Fibroblast of upper back skin (primary cell): ENCODE measurements around the gene PANK2.
"Not testable (repeated sequence)": the region's sequence is repeated elsewhere in the genome, so short reads cannot be mapped to it uniquely, and the experiment has no call there.

ENCODE experiments used
- DNase-seq: peaks from one replicate; pipeline ENCODE4 v3.0.0-alpha.2; 2013

The PANK2 gene

DNA sequence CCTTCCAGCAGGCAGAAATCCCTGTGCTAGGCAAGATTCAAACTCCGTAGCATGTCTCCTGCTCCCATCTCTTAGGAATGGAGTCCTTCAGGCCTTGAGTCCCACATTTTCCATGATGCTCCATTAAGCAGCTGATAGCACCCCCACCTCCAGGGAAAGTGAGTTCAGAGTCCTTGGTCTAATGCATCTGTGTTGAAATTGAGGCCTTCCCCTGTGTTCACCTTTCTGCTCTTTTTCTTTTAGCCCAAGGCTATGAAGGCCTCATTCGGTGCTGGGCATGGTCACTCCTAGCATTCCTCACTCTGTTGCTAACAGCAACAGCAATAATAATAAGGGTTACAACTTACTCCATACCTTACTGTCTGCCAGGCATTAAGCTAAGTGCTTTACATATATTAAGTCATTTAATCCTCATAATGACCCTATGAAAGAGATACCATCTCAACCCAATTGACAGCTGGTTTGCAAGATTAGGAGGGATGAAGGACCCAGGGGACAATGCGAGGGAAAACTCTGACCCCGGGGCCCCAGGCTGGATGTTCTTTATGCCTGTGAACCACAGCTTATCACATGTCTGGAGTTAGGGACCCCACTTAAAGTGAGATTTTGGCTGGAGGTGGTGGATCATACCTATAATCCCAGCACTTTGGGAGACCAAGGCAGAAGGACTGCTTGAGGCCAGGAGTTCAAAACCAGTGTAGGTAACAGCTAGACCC is 17.5 kb upstream of the PANK2 start:
- no peak for DNase-seq

DNA sequence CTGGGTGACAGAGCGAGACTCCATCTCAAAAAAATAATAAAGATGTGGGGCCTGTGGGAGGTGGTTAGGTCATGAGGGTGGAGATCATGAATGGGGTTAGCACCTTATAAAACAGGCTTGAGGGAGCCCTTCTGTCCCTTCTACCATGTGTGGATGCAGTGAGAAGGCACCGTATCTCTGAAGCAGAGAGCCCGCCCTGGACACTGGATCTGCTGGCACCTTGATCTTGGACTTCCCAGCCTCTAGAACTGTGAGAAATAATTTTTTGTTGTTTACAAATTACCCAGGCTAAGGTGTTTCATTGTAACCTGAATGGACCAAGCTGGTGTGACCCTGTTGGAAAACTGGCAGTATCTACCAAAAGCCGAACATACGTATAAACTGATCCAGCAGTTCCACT is 15.7 kb upstream of the PANK2 start:
- DNase-seq = no peak

DNA sequence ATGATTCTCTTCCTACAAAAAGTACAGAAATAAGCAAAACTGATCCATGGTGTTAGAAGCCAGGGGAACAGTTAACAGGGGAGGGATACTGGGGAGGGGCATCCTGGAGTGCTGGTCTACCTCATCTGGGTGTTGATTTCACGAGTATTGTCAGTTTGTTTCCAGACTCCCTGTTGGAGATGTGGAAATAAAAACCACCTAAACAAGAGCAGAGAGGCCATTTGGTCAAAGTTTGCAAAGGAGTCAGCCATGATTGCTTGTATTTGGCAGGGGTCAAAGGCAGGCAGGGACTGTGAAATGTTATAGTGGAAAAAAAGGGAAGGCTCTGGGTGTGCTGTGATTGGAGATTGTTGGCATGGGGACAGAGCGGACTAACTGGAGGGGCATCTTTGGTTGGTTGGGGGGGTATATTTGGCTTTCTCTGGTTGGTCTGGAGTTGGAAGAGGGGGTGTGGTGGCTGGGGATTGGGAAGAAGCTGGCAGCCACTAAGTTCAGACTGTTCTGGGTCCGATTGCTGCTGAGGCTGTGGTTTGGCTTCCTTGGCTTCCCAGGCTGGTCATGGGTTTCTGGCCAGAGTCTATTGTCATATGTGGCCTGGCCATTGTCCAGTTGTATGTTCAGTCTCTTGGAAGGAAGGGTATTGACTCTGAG is 14.9 kb upstream of the PANK2 start:
- no peak for DNase-seq

DNA sequence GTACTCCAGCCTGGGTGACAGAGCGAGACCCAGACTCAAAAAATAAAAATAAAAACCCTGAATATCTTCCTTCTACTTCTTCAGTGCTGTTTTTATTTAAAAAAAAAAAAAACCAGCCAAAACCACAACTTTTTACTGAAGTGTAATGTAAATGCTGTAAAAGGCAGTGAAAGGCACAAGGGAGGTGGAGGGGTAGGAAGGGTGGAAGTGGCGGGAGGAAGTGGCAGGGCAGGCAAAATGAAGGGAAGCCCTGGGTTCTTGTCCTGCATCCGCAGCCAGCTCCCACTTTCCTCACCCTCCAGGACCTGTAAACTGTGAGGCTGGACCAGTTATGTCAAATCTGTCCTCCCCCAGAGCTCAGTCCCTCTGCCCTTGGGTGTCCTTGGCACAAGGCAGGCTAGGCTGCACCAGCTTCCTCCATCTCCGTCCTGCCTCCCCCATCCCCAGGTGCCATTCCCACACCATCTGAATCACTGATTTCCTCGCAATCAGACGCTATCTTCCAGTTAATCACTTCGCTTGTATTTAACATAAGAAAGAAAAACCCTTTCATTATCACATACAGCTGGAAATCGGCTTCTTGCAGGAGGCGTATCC is 13.7 kb upstream of the PANK2 start:
- DNase-seq = no peak

DNA sequence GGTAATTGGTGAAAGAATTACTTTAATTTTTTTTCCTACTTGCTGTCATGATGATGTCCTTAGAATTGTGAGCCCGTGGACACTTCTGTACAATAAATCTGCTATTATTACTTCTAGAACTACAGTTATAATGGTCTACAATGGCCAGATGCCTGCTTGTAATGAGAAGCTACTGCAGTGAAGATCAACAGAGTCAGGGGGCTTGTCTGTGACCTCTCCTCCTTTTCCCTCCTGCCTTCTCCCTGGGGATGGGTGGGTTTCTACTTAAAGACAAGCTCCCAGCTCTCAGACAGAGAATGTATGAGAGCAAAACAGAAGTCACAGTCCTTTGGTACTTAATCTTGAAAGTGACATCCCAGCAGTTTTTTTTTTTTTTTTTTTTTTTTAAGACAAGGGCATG is 13.2 kb upstream of the PANK2 start:
- DNase-seq = no peak

DNA sequence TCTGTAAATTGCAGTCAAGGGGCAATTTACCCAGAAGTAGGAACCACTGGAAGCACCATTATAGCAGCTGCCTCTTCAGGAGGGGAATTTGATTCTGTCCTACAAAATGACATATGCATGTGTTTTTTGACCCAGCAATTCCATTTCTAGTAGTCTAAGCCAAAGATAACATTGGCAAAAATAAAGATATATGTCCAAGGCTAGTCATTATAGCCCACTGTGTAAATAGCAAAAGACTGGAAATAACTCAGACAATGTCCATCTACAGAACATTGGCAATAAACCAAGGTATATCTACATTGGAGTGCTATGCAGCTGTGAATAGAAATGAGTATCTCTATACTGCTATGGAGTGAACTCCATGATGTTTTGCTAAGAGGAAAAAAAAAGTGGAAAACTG is 12.5 kb upstream of the PANK2 start:
- DNase-seq = no peak

DNA sequence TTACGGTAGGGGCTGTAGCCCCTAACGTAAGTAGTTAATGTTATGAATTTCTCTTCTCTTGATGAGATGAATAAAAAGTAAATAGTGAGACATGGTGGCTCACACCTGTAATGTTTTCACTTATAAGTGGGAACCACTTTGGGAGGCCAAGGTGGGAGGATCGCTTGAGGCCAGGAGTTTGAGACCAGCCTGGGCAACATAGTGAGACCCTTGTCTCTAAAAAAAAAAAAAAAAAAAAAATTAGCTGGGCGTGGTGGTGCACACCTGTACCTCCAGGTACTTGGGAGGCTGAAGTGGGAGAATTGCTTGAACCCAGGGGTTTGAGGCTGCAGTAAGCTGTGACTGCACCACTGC is 10.3 kb upstream of the PANK2 start:
- DNase-seq = not testable (repeated sequence)

DNA sequence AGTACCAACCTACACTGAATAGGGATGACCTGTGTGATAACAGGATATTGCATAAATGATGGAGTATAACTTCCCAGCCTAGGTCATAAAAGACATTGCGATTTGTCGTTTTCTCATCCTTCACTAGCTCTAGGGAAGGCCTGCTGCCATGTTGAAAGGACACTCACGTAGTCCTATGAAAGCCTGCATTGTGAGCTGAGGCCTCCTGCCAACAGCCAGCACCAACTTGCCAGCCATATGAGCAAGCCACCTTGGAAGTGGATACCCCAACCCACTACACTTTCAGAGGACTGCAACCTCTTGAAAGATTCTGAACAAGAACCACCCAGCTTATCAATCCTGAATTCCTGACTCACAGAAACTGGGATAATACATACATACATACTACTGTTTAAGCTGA is 3.5 kb upstream of the PANK2 start:
- DNase-seq = no peak

DNA sequence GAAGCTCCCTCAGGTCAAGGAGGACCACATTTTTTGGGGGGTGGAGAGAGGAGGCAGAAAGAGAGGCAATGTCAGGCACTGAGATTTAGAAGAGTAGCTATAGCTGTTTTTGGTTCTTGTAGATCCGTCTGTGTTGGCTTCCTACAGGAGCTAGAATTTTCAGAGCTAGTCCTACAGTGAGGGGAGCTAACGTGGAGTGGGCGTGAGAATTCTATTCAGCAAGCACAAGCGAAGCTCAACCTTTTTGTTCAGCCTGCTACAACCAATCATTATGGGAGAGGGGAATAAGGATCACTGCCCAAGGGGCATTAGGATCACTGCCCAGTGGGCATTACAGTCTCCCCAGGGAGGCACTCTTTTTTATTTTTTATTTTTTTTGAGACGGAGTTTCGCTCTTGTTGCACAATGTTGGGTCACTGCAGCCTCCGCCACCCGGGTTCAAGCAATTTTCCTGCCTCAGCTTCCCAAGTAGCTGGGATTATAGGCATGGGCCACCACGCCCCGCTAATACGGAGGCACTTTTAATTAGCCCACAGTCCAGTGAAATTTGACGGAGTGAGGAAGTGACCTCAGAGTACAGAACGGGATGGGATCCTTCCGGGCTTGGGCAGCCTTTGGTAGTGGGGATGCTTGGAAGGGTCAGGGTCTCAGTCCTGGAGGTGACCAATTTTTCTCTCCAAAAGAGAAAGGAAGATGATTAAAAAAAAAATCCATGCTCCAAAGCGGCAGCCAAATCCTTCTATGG is 1.1 kb upstream of the PANK2 start:
- DNase-seq = peak; percentile 42

DNA sequence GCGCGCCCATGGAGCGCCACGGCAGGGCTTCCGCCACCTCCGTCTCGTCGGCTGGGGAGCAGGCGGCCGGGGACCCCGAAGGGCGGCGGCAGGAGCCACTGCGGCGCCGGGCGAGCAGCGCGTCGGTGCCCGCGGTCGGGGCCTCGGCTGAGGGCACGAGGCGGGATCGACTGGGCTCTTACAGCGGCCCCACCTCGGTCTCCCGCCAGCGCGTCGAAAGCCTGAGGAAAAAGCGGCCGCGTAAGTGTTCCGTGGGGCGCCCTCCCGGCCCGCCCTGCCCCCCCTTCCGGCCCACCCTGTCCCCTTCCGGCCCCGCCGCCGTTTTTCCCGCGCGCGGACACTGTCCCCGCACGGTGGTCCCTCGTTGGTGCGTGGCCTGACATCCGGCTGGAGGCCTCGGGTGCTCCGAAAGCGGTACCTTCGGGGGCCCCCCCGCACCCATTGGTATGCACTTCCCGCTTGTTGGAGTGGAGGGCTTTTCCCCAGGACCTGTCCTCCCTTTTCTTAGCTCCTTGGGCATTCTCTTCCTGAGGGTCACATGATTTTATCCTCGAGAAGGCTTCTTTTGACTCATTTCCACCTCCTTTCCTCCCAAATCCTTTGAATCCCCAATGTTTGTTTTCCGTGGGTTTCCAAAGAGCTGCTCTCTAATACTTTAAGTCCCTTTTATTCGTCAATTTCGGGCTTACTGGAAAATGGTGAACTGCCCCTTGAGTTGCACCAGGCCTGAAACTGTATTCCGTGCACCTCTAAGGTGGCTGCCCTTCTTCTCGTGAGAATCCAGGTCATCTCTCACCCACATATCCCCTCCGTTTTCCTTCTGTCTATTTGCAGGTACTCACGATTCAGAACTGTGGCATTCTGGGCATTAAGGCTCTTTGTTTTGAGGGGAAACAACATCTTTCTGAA is 556 bp downstream of the PANK2 start:
- DNase-seq = no peak

DNA sequence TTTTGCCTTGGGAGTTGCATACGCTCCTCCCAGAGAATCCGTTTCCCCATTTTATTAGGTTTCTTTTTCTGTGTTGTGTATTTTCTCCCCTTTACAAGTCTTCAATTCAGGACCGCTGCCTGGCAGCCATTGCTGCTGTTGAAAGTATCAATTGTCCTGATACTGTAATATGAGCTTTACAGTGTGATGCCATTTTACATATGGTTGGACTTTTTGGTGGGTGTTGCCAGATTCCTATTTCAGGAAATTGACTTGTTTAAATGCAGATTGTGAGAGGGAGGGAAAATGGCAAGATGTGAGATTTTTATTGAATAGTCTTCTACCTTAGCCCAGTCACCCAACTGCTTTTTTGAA is 1.2 kb downstream of the PANK2 start:
- DNase-seq = peak; percentile 47

DNA sequence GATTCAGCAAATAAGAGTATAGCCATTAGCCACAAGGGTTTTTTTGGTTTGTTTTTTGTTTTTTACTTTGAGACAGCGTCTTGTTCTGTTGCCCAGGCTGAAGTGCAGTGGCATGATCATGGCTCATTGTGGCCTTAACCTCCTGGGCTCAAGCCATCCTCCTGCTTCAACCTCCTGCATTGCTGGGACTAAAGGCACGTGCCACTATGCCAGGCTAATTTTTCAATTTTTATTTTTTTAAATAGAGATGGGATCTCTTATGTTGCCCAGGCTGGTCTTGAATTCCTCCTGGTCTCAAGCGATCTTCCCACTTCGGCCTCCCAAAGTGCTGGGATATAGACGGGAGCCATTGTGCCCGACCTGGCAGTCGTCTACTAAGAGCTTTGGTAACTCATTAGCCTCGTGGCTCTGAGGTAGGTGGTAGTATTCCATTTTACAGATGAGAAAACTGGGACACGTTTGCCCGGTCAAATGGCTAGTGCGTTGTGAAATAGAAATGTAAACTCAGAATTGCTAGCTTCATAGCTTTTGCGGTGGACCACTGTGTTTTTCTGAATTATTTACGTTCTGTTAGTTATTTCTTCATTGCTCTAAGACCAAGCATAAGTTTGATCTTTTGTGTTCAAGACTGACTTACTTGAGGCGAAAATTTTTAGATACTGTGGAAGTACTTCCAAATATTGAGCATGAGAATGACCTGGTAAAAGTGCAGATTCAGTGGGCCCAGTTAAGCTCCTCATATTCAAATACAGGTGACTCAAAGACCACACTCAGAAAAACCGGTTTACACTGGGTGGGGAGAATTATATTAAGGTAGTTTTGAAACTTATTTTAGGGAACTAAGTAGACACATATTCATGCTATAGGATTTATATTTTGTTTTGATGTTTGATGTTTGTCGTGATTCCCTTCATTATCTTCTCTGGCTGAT is 2.1 kb downstream of the PANK2 start:
- DNase-seq = no peak

DNA sequence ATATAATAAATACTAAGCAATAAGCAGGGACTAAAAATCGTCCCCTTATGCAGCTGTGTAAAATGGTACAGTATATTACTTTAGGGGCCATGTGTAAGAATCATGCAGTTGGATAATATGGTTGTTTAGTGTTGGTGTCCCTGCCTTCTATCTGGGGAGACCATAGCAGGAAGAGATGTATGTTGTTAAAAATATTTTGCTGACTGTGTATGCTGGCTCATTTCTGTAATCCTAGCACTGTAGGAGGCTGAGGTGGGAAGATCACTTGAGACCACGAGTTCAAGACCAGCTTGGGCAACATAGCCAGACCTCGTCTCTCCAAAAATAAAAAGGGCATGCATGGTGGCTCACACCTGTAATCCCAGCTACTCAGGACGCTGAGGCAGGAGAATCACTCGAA is 5.6 kb downstream of the PANK2 start:
- no peak for DNase-seq

DNA sequence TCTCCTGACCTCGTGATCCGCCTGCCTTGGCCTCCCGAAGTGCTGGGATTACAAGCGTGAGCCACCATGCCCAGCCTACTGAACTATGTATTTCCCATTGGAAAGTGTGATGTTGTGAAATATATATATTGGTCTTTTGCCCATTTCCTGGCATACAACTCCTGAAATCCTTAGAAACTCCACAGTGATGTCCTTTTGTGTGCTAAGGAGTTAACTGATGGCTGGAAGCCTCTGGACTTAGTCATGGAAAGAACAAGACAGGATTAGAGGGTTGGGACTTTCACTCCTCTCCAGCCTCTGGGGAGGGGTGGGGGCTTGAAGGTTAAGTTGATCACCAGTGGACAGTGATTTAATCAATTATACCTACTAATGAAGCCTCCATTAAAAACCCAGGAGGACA is 7.1 kb downstream of the PANK2 start:
- peak; percentile 66 for DNase-seq

DNA sequence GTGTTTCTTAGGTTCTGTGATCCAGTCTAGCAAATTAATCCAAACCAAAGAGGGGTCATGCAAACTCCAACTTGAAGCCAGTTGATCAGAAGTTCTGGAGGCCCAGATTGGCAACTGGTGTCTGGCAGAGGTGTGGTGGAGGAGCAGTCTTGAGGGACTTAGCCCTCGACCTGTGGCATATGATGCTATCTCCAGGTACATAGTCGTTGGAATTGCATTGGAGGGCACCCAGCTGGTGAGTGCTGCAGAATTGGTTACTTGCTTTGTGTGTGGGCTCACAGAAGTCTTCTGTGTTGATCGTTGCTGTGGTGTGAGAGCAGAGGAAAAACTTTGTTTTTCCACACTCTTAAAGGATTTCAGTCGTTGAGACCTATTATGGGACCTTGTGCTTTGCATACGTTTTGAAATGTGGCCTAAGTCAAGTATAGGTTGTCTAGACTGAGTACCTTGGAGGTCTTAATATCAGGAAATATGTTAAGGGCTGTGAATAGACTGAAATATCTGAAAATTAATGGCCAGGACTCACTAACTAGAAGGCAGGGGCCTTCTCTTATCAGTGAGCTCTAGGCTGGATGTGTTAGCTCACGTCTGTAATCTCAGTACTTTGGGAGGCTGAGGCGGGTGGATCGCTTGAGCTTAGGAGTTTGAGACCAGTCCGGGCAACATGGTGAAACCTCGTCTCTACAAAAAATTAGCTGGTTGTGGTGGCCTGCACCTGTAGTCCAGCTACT is 7.8 kb downstream of the PANK2 start:
- DNase-seq = no peak

DNA sequence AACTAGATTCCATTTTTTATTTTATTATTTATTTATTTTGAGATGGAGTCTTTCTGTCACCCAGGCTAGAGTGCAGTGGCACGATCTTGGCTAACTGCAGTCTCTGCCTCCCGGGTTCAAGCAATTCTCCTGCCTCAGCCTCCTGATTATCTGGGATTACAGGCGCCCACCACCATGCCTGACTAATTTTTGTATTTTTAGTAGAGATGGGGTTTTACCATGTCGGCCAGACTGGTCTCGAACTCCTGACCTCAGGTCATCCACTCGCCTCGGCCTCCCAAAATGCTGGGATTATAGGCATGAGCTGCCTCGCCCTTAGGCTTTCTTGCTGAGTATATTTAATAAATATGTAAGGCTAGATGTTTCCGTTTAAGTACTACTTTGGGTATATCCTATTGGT is 9.0 kb downstream of the PANK2 start:
- not testable (repeated sequence) for DNase-seq

DNA sequence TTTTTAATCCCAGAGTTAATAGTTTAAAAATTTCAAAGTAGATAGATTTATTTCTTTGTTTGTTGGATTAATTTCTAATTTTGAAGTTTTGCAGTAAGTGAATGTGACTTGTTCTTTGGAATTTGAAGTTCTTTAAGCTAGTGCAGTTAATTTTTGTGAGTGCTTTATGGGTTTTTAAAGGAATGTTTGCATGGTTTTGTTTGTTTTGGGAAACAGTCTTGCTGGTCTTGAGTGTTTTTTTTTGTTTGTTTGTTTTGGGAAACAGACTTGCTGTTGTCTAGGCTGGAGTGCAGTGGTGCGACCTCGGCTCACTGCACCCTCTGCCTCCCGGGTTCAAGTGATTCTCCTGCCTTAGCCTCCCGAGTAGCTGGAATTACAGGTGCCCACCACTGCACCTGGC is 9.5 kb downstream of the PANK2 start:
- DNase-seq = no peak

DNA sequence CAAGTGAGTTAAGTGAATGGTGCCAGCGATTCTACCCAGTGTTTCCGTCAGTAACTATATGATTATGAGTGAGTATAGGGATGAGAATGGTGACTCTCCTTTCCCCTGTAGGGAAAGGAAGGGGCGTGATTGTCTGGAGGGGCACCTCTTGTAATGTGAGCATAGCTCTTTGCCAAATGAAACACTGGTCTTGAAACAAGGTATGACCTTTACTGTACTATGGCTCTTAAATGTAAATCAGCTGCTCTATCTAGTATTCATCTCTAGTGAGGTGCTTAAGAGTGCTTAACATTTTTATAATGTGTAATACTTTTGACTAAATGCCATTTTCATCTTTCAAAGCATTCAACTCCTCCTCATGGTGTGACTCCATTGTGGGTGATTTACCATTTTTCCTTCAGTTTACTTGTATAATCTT is 11.0 kb downstream of the PANK2 start:
- DNase-seq = no peak

DNA sequence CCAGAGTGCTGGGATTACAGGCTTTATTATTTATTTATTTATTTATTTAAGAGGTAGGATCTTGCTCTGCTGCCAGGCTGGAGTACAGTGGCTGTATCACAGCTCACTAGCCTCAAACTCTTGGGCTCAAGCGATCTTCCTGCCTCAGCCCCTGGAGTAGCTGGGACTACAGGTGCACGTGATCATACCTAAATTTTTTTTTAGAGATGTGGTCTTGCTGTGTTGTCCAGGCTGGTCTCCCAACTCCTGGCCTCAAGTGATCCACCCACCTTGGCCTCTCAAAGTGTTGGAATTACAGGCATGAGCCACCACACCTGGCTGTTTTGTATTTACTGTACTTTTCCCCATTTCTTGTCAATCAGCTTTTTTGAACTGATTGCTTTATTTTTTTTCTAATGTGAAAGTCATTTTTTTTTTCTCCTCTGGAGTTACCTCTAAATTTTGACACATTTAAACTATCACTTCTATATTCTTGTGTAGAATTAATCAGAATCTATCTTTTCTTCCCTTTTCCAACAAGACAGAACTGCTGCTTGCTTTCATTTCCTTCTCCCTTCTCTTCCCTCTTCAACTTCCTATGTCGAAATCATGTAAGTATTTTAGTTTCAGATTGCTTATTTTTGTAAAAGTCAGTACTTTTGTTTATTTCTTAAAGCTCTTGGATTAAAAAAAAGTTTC is 12.0 kb downstream of the PANK2 start:
- no peak for DNase-seq

DNA sequence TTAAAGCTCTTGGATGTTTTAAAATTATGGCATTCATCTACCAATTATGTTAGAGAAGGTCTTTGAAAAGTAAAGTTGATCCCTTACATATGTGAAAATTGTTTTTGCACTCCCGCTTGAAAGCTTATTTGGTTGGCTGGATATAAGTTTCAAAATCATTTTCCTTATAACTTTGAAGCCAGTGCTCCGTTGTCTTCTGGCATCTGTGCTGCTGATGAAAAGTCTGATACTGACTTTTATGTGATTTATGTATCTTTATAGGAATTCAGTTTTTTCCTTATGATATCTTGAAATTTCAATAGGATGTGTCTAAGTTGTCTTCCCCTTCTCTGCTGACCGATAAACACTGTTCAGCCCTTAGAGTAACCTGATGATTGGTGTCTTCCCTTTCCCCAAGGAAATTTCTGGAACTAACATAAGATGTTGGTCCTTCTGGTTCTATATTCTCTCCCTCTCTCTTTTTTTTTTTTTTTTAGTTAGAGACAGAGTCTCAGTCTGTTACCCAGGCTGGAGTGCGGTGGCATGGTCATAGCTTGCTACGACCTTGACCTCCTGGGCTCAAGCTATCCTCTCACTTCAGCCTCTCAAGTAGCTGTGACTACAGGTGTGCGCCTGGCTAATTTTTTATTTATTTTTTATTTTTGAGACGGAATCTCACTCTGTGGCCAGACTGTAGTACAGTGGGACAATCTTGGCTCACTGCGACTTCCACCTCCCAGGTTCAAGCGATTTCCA is 12.7 kb downstream of the PANK2 start:
- no peak for DNase-seq
